SU-DHL-6 (cell line): ENCODE data around the gene GMPS.

Experiments
- EZH2phosphoT487 ChIP-seq: fragments of 200-600 bp; sonication (generic), shearing (Covaris generic); conservative IDR thresholded peaks from 2 replicates; pipeline ENCODE4 v1.6.1; 2018; ENCODE audit warnings: mild to moderate bottlenecking, antibody characterized with exemption, low read length, moderate library complexity, mixed read lengths
- TF ChIP-seq, protein P1 (sequence below): fragments of 200-600 bp; sonication (generic); IDR thresholded peaks from one replicate; pipeline ENCODE4 v1.5.1; 2017; ENCODE audit warnings: antibody characterized with exemption, mild to moderate bottlenecking, low read length, moderate library complexity; ENCODE audit not compliant: insufficient read depth, poor library complexity, severe bottlenecking

- TF ChIP-seq, protein P1, sequence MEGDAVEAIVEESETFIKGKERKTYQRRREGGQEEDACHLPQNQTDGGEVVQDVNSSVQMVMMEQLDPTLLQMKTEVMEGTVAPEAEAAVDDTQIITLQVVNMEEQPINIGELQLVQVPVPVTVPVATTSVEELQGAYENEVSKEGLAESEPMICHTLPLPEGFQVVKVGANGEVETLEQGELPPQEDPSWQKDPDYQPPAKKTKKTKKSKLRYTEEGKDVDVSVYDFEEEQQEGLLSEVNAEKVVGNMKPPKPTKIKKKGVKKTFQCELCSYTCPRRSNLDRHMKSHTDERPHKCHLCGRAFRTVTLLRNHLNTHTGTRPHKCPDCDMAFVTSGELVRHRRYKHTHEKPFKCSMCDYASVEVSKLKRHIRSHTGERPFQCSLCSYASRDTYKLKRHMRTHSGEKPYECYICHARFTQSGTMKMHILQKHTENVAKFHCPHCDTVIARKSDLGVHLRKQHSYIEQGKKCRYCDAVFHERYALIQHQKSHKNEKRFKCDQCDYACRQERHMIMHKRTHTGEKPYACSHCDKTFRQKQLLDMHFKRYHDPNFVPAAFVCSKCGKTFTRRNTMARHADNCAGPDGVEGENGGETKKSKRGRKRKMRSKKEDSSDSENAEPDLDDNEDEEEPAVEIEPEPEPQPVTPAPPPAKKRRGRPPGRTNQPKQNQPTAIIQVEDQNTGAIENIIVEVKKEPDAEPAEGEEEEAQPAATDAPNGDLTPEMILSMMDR, result no peak
- TF ChIP-seq EZH2phosphoT487, result no peak
Observed at GRCh38 chr3:155981669-155982068, 111.2 kb downstream of the GMPS start.
